ENCODE measurements around the gene SHISAL2A. TPM values are rescaled to one million over a fixed set of nuclear protein-coding genes. Genes with fewer than 3 reads are reported as not detected.

SHISAL2A gene
- total RNA-seq, 5 donors from 2014 or later (not counting 1 experiment from before 2014, with no cell fraction given), result 38.4 to 80.7 (median 74.7) TPM

- Histone ChIP-seq H3K9me3 (no peaks in the 10 kb centered on the region), H3K36me3 (ENCODE audit: control insufficient read depth in 2 of 2, extremely low read depth in 1 of 2, insufficient read depth in 1 of 2, low read length in 1 of 2) (peaks cover 0 to 2% of the 10 kb centered on the region in 2 donors), H3K4me3 (ENCODE audit: control insufficient read depth in 1 of 2, extremely low read depth in 1 of 2, low read length in 1 of 2) (no peak overlapping the region), H3K4me1 (ENCODE audit: control insufficient read depth in 1 of 2, extremely low read depth in 1 of 2, insufficient read depth in 2 of 2, low read length in 2 of 2) (peaks cover 4 to 11% of the 10 kb centered on the region in 2 experiments), H3K27ac (ENCODE audit: low read length) (no peak overlapping the region), H3K27me3 (replicated peaks in 1 of 2; ENCODE audit: control insufficient read depth in 2 of 2, extremely low read depth in 1 of 2, insufficient read depth in 2 of 2, low read length in 1 of 2) (no peaks in the 10 kb centered on the region)
- H3K36me3 Mint-ChIP-seq, result peaks cover 10% of the 10 kb centered on the region
- DNase-seq (no peak), ATAC-seq (replicated peaks in 1 of 4) (no peak)
- H3K27ac Mint-ChIP-seq, result peak overlapping the region; percentile 9 to 62
- H3K4me3 Mint-ChIP-seq, result no peak overlapping the region
- no peaks in the 10 kb centered on the region for H3K27me3 Mint-ChIP-seq
- no peaks in the 10 kb centered on the region for H3K9me3 Mint-ChIP-seq
- H3K4me1 Mint-ChIP-seq, result peaks cover 18 to 35% (median 28%) of the 10 kb centered on the region in 3 donors
- ChIA-PET POLR2A (no interaction called here), CTCF (no interaction called here)
- WGBS (ENCODE audit: insufficient coverage), result 89% methylated on average over 1 of the region's 2 CpGs
Observed at GRCh38 chr1:52613636-52614373, 19.2 kb upstream of the SHISAL2A start.

DNA sequence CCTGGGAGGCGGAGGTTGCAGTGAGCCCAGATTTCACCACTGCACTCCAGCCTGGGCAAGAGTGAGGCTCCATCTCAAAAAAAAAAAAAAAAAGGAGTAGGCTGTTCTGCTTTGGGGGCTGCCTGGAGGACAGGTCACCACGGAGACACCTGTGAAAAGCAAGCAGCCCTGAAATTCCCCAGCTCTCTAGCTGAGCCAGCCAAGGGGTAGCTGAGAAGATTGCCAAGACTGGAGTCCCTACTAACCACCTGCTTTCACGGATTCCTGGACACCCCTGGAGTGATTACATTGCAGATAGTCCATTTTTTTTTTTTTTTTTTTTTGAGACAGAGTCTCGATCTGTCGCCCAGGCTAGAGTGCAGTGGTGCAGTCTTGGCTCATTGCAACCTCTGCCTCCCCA, 18.3 kb upstream of the SHISAL2A start:
- Histone ChIP-seq H3K4me3 (ENCODE audit: control insufficient read depth in 1 of 2, extremely low read depth in 1 of 2, low read length in 1 of 2) (no peak overlapping the region), H3K9me3 (no peaks in the 10 kb centered on the region), H3K27ac (ENCODE audit: low read length) (no peak overlapping the region), H3K27me3 (replicated peaks in 1 of 2; ENCODE audit: control insufficient read depth in 2 of 2, extremely low read depth in 1 of 2, insufficient read depth in 2 of 2, low read length in 1 of 2) (no peaks in the 10 kb centered on the region), H3K4me1 (ENCODE audit: control insufficient read depth in 1 of 2, extremely low read depth in 1 of 2, insufficient read depth in 2 of 2, low read length in 2 of 2) (peaks cover 4 to 11% of the 10 kb centered on the region in 2 experiments), H3K36me3 (ENCODE audit: control insufficient read depth in 2 of 2, extremely low read depth in 1 of 2, insufficient read depth in 1 of 2, low read length in 1 of 2) (no peaks in the 10 kb centered on the region)
- CTCF ChIA-PET, result interaction anchor here in 1 of 2 donors (0.7 kb wide), 1 partner anchor 657 kb away, joined by 4 read pairs; no protein-coding TSS in a partner anchor
- Mint-ChIP-seq H3K27me3 (no peaks in the 10 kb centered on the region), H3K4me1 (peaks cover 18 to 35% (median 28%) of the 10 kb centered on the region in 3 donors), H3K9me3 (no peaks in the 10 kb centered on the region), H3K4me3 (no peak overlapping the region), H3K27ac (no peak overlapping the region), H3K36me3 (peaks cover 10% of the 10 kb centered on the region)
- no peak for ATAC-seq (replicated peaks in 1 of 4)
- no peak for DNase-seq
- 100% methylated on average over 2 of the region's 5 CpGs for WGBS (ENCODE audit: insufficient coverage)
- POLR2A ChIA-PET, result no interaction called here

GRCh38 chr1:52615489-52616042, 17.4 kb upstream of the SHISAL2A start:
- POLR2A ChIA-PET, result no interaction called here
- DNase-seq, result no peak

DNA sequence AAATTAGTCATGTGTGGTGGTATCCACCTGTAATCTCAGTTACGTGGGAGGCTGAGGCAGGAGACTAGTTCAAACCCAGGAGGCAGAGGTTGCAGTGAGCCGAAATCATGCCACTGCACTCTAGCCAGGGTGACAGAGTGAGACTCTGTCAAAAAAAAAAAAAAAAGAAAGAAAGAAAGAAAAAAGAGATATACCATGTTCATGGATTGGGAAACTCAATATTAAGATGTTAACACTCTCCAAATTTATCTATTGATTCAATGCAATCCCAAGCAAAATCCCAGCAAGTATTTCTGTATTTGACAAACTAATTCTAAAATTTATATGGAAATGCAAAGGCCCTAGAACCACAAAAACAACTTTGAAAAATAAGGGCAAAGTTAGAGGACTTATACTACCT, 11.0 kb upstream of the SHISAL2A start:
- ATAC-seq (replicated peaks in 1 of 4) (no peak), DNase-seq (no peak)
- Histone ChIP-seq H3K4me3 (ENCODE audit: control insufficient read depth in 1 of 2, extremely low read depth in 1 of 2, low read length in 1 of 2) (no peak overlapping the region), H3K27me3 (replicated peaks in 1 of 2; ENCODE audit: control insufficient read depth in 2 of 2, extremely low read depth in 1 of 2, insufficient read depth in 2 of 2, low read length in 1 of 2) (no peaks in the 10 kb centered on the region), H3K27ac (ENCODE audit: low read length) (no peak overlapping the region), H3K4me1 (ENCODE audit: control insufficient read depth in 1 of 2, extremely low read depth in 1 of 2, insufficient read depth in 2 of 2, low read length in 2 of 2) (no peaks in the 10 kb centered on the region), H3K36me3 (ENCODE audit: control insufficient read depth in 2 of 2, extremely low read depth in 1 of 2, insufficient read depth in 1 of 2, low read length in 1 of 2) (no peaks in the 10 kb centered on the region), H3K9me3 (no peaks in the 10 kb centered on the region)
- no CpG with 5 or more reads among the region's 2 CpGs for WGBS (ENCODE audit: insufficient coverage)
- Mint-ChIP-seq H3K27ac (no peak overlapping the region), H3K4me1 (peaks cover 14 to 16% (median 15%) of the 10 kb centered on the region in 3 donors), H3K27me3 (no peaks in the 10 kb centered on the region), H3K36me3 (peaks cover 21% of the 10 kb centered on the region), H3K4me3 (no peak overlapping the region), H3K9me3 (no peaks in the 10 kb centered on the region)
- POLR2A ChIA-PET, result interaction anchor here (0.6 to 0.7 kb wide), 3 partner anchors 46 to 214 kb away, joined by 4 read pairs; no protein-coding TSS in a partner anchor
- CTCF ChIA-PET, result no interaction called here

More at GRCh38 chr1:52615489-52616042, 17.4 kb upstream of the SHISAL2A start:
- Histone ChIP-seq H3K27me3 (replicated peaks in 1 of 2; ENCODE audit: control insufficient read depth in 2 of 2, extremely low read depth in 1 of 2, insufficient read depth in 2 of 2, low read length in 1 of 2) (no peaks in the 10 kb centered on the region), H3K27ac (ENCODE audit: low read length) (no peak overlapping the region), H3K9me3 (no peaks in the 10 kb centered on the region), H3K36me3 (ENCODE audit: control insufficient read depth in 2 of 2, extremely low read depth in 1 of 2, insufficient read depth in 1 of 2, low read length in 1 of 2) (no peaks in the 10 kb centered on the region), H3K4me1 (ENCODE audit: control insufficient read depth in 1 of 2, extremely low read depth in 1 of 2, insufficient read depth in 2 of 2, low read length in 2 of 2) (peaks cover 4 to 11% of the 10 kb centered on the region in 2 experiments), H3K4me3 (ENCODE audit: control insufficient read depth in 1 of 2, extremely low read depth in 1 of 2, low read length in 1 of 2) (no peak overlapping the region)
- CTCF ChIA-PET, result interaction anchor here in 1 of 2 donors (0.7 kb wide), 1 partner anchor 235 kb away, joined by 5 read pairs; no protein-coding TSS in a partner anchor
- Mint-ChIP-seq H3K36me3 (peaks cover 15% of the 10 kb centered on the region), H3K27ac (peak overlapping the region; percentile 70 to 73), H3K4me1 (peaks cover 21 to 37% (median 29%) of the 10 kb centered on the region in 3 donors), H3K27me3 (no peaks in the 10 kb centered on the region), H3K9me3 (no peaks in the 10 kb centered on the region), H3K4me3 (peak overlapping the region in 1 of 3 donors; percentile 35)
- peak in 1 of 4 experiments; percentile 35 for ATAC-seq (replicated peaks in 1 of 4)
- 83% methylated on average over 3 of the region's 5 CpGs for WGBS (ENCODE audit: insufficient coverage)

GRCh38 chr1:52623812-52624211, 9.2 kb upstream of the SHISAL2A start:
- no peaks in the 10 kb centered on the region for H3K9me3 Mint-ChIP-seq
- H3K4me1 Mint-ChIP-seq, result peaks cover 17 to 25% (median 18%) of the 10 kb centered on the region in 3 donors
- ChIA-PET POLR2A (no interaction called here), CTCF (no interaction called here)
- H3K9me3 ChIP-seq, result no peaks in the 10 kb centered on the region
- H3K4me3 Mint-ChIP-seq, result no peak overlapping the region
- no peak overlapping the region for H3K4me3 ChIP-seq (ENCODE audit: control insufficient read depth in 1 of 2, extremely low read depth in 1 of 2, low read length in 1 of 2)
- H3K36me3 Mint-ChIP-seq, result peaks cover 11% of the 10 kb centered on the region
- no peaks in the 10 kb centered on the region for H3K27me3 ChIP-seq (replicated peaks in 1 of 2; ENCODE audit: control insufficient read depth in 2 of 2, extremely low read depth in 1 of 2, insufficient read depth in 2 of 2, low read length in 1 of 2)
- no peak overlapping the region for H3K27ac Mint-ChIP-seq
- H3K27me3 Mint-ChIP-seq, result no peaks in the 10 kb centered on the region
- WGBS (ENCODE audit: insufficient coverage), result no CpG with 5 or more reads among the region's 3 CpGs
- no peak overlapping the region for H3K27ac ChIP-seq (ENCODE audit: low read length)
- no peak for ATAC-seq (replicated peaks in 1 of 4)
- H3K4me1 ChIP-seq (ENCODE audit: control insufficient read depth in 1 of 2, extremely low read depth in 1 of 2, insufficient read depth in 2 of 2, low read length in 2 of 2), result no peaks in the 10 kb centered on the region
- no peaks in the 10 kb centered on the region for H3K36me3 ChIP-seq (ENCODE audit: control insufficient read depth in 2 of 2, extremely low read depth in 1 of 2, insufficient read depth in 1 of 2, low read length in 1 of 2)
- no peak for DNase-seq

DNA sequence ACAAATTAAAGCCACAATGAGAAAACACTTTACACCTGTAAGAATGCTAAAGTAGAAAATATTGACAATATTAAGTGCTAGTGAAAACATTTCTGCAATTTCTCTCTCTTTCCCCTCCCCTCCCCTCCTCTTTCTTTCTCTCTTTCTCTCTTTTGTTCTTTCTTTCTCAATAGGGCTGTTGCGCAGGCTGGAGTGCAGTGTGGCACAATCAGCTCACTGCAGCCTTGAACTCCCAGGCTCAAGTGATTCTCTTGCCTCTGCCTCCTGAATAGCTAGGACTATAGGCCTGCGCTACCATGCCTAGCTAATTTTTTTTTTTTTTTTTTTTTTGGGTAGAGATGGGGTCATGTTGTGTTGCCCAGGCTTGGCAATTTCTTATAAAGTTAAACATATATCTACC, 5.9 kb upstream of the SHISAL2A start:
- no peaks in the 10 kb centered on the region for H3K27me3 Mint-ChIP-seq
- H3K27ac Mint-ChIP-seq, result no peak overlapping the region
- H3K27me3 ChIP-seq (replicated peaks in 1 of 2; ENCODE audit: control insufficient read depth in 2 of 2, extremely low read depth in 1 of 2, insufficient read depth in 2 of 2, low read length in 1 of 2), result no peaks in the 10 kb centered on the region
- 100% methylated on average over 1 of the region's 2 CpGs for WGBS (ENCODE audit: insufficient coverage)
- H3K27ac ChIP-seq (ENCODE audit: low read length), result no peak overlapping the region
- H3K4me3 ChIP-seq (ENCODE audit: control insufficient read depth in 1 of 2, extremely low read depth in 1 of 2, low read length in 1 of 2), result no peak overlapping the region
- no peaks in the 10 kb centered on the region for H3K9me3 Mint-ChIP-seq
- POLR2A ChIA-PET, result interaction anchor here in 1 of 2 donors (0.6 kb wide), 2 partner anchors 50 to 269 kb away, joined by 3 to 5 read pairs; no protein-coding TSS in a partner anchor
- peaks cover 3 to 22% of the 10 kb centered on the region in 2 experiments for H3K4me1 ChIP-seq (ENCODE audit: control insufficient read depth in 1 of 2, extremely low read depth in 1 of 2, insufficient read depth in 2 of 2, low read length in 2 of 2)
- H3K36me3 ChIP-seq (ENCODE audit: control insufficient read depth in 2 of 2, extremely low read depth in 1 of 2, insufficient read depth in 1 of 2, low read length in 1 of 2), result no peaks in the 10 kb centered on the region
- ATAC-seq (replicated peaks in 1 of 4) (no peak), DNase-seq (no peak)
- peaks cover 35 to 39% (median 35%) of the 10 kb centered on the region in 3 donors for H3K4me1 Mint-ChIP-seq
- H3K9me3 ChIP-seq, result no peaks in the 10 kb centered on the region
- CTCF ChIA-PET, result interaction anchor here (0.6 to 1.0 kb wide), 3 partner anchors 9 to 63 kb away, joined by 3 to 6 read pairs (median 4); no protein-coding TSS in a partner anchor
- no peak overlapping the region for H3K4me3 Mint-ChIP-seq
- H3K36me3 Mint-ChIP-seq, result peaks cover 3% of the 10 kb centered on the region

All from T-cell (primary cell).